Smooth muscle cell (in vitro differentiated cells): Measurements from ENCODE around the gene TRIP4. TPM values are rescaled to one million over a fixed set of nuclear protein-coding genes. Genes with fewer than 3 reads are reported as not detected.

ENCODE experiments used
- DNase-seq: peaks from one replicate; lab custom pipeline; 2025; ENCODE audit not compliant: unreplicated experiment; lab: John Stamatoyannopoulos, UW
- H2AFZ ChIP-seq: fragments of 200-600 bp; sonication (generic); 2 replicates; pipeline ENCODE4 v1.6.0; 2016; ENCODE audit warnings: antibody characterized with exemption, low read depth, mild to moderate bottlenecking
- H3F3A ChIP-seq: fragments of 200-600 bp; sonication (generic); 2 replicates; pipeline ENCODE4 v1.6.0; 2017; ENCODE audit warnings: antibody characterized with exemption, low read depth
- H3K27ac ChIP-seq: fragments of 200-600 bp; sonication (generic); 2 replicates; pipeline ENCODE4 v1.5.1; 2016; ENCODE audit warnings: low read depth, mild to moderate bottlenecking
- H3K27me3 ChIP-seq: fragments of 200-600 bp; sonication (generic); 2 replicates; pipeline ENCODE4 v1.6.1; 2016; ENCODE audit warnings: low read depth, mild to moderate bottlenecking
- H3K36me3 ChIP-seq: fragments of 200-600 bp; sonication (generic); 2 replicates; pipeline ENCODE4 v1.5.1; 2016; ENCODE audit warnings: low read depth
- H3K4me1 ChIP-seq: fragments of 200-600 bp; sonication (generic); 2 replicates; pipeline ENCODE4 v1.5.1; 2016; ENCODE audit warnings: low read depth
- H3K4me2 ChIP-seq: fragments of 200-600 bp; sonication (generic); 2 replicates; pipeline ENCODE4 v1.6.0; 2016; ENCODE audit warnings: mild to moderate bottlenecking
- H3K4me3 ChIP-seq: fragments of 200-600 bp; sonication (generic); 2 replicates; pipeline ENCODE4 v1.5.1; 2016; ENCODE audit warnings: mild to moderate bottlenecking
- H3K79me2 ChIP-seq: fragments of 200-600 bp; sonication (generic); 2 replicates; pipeline ENCODE4 v1.6.0; 2016; ENCODE audit warnings: low read depth, mild to moderate bottlenecking
- H3K9ac ChIP-seq: fragments of 200-600 bp; sonication (generic); 2 replicates; pipeline ENCODE4 v1.6.0; 2016; ENCODE audit warnings: low read depth
- H3K9me3 ChIP-seq: fragments of 200-600 bp; sonication (generic); replicated peaks from 2 replicates; pipeline ENCODE4 v1.5.1; 2016; ENCODE audit warnings: low read depth
- H4K20me1 ChIP-seq: fragments of 200-600 bp; sonication (generic); 2 replicates; pipeline ENCODE4 v1.6.0; 2016; ENCODE audit warnings: low read depth
- CTCF ChIP-seq: fragments of 200-600 bp; sonication (generic); IDR thresholded peaks from 2 replicates; pipeline ENCODE4 v1.5.1; 2017; ENCODE audit warnings: borderline replicate concordance, mild to moderate bottlenecking, antibody characterized with exemption; ENCODE audit not compliant: insufficient read depth, poor library complexity, severe bottlenecking
- WGBS: methylation state at CpG from one replicate; pipeline ENCODE4 v1.1.7; 2016; ENCODE audit warnings: low lambda C conversion rate; 5-methylcytosine and 5-hydroxymethylcytosine counted together
- polyA plus RNA-seq: library from polyadenylated mRNA; unstranded; fragments of >200 nt; fragmentation: Nextera tagmentation; extraction: Ambion mirVana; gene quantifications from 2 replicates; pipeline ENCODE4 v1.2.1, GENCODE V29; 2016
- total RNA-seq: library from RNA; depleted of rRNA; stranded (reverse); fragments of >200 nt; gene quantifications from 2 replicates; pipeline ENCODE4 v1.2.3, GENCODE V29; 2014

Gene TRIP4
- total and polyA plus RNA-seq, 2 experiments from 2014 or later: 15.0 to 22.4 TPM

GRCh38 chr15:64480891-64481290 lies 93.3 kb downstream of the TRIP4 start:
- Histone ChIP-seq H3K9me3 (no peaks in the 10 kb centered on the region), H3K4me1 (no peaks in the 10 kb centered on the region), H4K20me1 (peaks cover 95% of the 10 kb centered on the region), H2AFZ (no peak overlapping the region), H3K9ac (no peak overlapping the region), H3K79me2 (peaks cover 61% of the 10 kb centered on the region), H3K4me3 (no peak overlapping the region), H3K27me3 (no peaks in the 10 kb centered on the region), H3F3A (no peaks in the 10 kb centered on the region), H3K4me2 (no peak overlapping the region), H3K36me3 (no peaks in the 10 kb centered on the region), H3K27ac (no peak overlapping the region)
- no peak for TF ChIP-seq CTCF
- DNase-seq: no peak
- 98% methylated on average over 4 of the region's 4 CpGs for WGBS

DNA sequence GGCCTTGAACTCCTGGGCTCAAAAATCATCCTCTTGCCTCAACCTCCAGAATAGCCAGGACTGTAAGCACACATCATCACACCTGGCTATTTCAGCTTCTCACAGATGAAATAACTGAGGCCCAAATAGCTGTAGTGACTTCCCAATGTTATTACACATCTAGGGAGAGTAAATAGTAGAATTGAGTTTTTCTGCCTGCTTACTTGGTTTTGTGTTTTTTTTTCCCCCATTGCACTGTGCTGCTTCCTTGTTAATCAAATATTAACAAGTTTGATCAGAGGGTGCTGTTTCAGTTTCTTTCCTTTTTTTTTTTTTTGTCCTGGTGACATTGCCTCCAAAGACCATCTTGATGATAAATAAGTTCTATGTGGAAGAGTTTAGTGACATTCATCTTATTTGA lies 96.1 kb downstream of the TRIP4 start:
- no peak overlapping the region for H3K4me3 ChIP-seq
- H3K79me2 ChIP-seq: peaks cover 57% of the 10 kb centered on the region
- no peaks in the 10 kb centered on the region for H3K36me3 ChIP-seq
- no peak for DNase-seq
- no peaks in the 10 kb centered on the region for H3F3A ChIP-seq
- no peak overlapping the region for H3K4me2 ChIP-seq
- H4K20me1 ChIP-seq: peaks cover 93% of the 10 kb centered on the region
- no peaks in the 10 kb centered on the region for H3K9me3 ChIP-seq
- no peaks in the 10 kb centered on the region for H3K27me3 ChIP-seq
- no peaks in the 10 kb centered on the region for H3K4me1 ChIP-seq
- H2AFZ ChIP-seq: no peak overlapping the region
- no peak for TF ChIP-seq CTCF
- no peak overlapping the region for H3K27ac ChIP-seq
- no peak overlapping the region for H3K9ac ChIP-seq

DNA sequence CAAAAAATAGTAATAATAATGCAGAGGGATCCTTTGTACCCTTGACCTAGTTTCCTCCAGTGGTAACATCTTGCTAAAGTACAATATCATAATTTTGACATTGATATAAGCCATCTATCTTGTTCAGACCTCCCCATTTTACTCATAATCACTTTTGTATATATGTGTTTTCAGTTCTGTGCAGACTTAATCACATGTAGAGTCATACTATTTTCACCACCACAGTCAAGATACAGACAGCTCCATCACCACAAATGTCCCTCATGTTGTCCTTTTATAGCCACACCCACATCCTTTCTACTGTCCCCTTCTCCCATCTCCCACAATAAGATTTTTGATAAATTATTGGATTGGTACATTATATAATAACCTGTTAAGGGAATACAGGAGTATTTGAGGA lies 98.2 kb downstream of the TRIP4 start:
- H3K9ac ChIP-seq: no peak overlapping the region
- H3K27ac ChIP-seq: no peak overlapping the region
- H3K4me3 ChIP-seq: no peak overlapping the region
- H3K36me3 ChIP-seq: no peaks in the 10 kb centered on the region
- no peak overlapping the region for H3K4me2 ChIP-seq
- H3F3A ChIP-seq: no peaks in the 10 kb centered on the region
- H3K79me2 ChIP-seq: peaks cover 47% of the 10 kb centered on the region
- no peak overlapping the region for H2AFZ ChIP-seq
- H3K27me3 ChIP-seq: no peaks in the 10 kb centered on the region
- TF ChIP-seq CTCF: no peak
- DNase-seq: no peak
- peaks cover 92% of the 10 kb centered on the region for H4K20me1 ChIP-seq
- no peaks in the 10 kb centered on the region for H3K9me3 ChIP-seq
- H3K4me1 ChIP-seq: no peaks in the 10 kb centered on the region

DNA sequence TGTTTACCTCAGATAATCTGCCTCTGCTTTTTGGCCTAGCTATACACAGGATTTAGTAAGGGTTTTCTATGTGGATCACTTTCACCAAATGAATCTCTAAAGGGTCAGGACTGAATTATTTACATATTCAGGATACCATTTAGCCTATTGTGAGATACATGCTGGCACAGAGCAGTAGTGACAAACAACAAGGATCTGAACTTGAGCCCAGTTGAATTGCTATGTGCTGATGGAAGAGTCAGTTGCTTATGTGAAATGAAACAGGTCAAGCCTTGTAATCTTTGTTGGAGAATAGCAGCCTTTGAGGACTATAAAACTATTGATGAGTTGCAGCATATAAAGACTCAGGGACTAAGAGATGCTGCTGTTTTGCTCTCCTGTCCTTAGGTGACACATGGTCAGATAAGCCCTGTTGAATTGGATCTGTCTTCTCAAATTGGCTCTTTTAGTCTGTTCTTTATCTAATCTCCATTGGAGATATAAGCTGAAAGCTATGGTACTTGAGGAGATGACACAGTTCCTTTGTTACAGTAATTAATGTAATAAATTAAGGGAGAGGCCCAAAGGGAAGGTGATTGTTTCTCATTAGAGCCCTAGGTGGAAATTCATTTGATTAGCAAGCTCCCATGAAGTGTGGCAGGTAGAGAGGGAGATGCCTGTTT lies 103.1 kb downstream of the TRIP4 start:
- peaks cover 96% of the 10 kb centered on the region for H4K20me1 ChIP-seq
- no peaks in the 10 kb centered on the region for H3K9me3 ChIP-seq
- no peaks in the 10 kb centered on the region for H3K4me1 ChIP-seq
- H3K36me3 ChIP-seq: no peaks in the 10 kb centered on the region
- no peaks in the 10 kb centered on the region for H3K27me3 ChIP-seq
- no peak for TF ChIP-seq CTCF
- H3K4me3 ChIP-seq: no peak overlapping the region
- H3K27ac ChIP-seq: no peak overlapping the region
- DNase-seq: no peak
- no peak overlapping the region for H3K4me2 ChIP-seq
- H2AFZ ChIP-seq: no peak overlapping the region
- peaks cover 48% of the 10 kb centered on the region for H3K79me2 ChIP-seq
- H3F3A ChIP-seq: no peaks in the 10 kb centered on the region
- no peak overlapping the region for H3K9ac ChIP-seq
